Natural killer cell (primary cell): ENCODE data around the gene RPL36. TPM values are rescaled to one million over a fixed set of nuclear protein-coding genes. Genes with fewer than 3 reads are reported as not detected.

Source experiments
- total RNA-seq, 4 donors: library from RNA; stranded (reverse); fragments of 120-200 nt in 1 of 4; gene quantifications; one replicate each; pipeline versions ENCODE4 v1.2.3 to v1.2.4, GENCODE V29; 2013 to 2022

RPL36 gene
- total RNA-seq, 3 donors from 2014 or later (not counting 1 experiment from before 2014, with no cell fraction given): 363 to 505 (median 459) TPM

Other genes with a start within 250 kb of the RPL36 start
- not detected for gene ZNRF4, start 234.9 kb upstream of the RPL36 start, total RNA-seq
- 1 to 10 TPM; 1.6 to 2.2 (median 1.7) TPM for gene TINCR, start 122.3 kb upstream of the RPL36 start, total RNA-seq
- 100 to 1,000 TPM; 232 to 264 (median 258) TPM for gene SAFB2, start 67.5 kb upstream of the RPL36 start, total RNA-seq
- gene SAFB, start 67.2 kb upstream of the RPL36 start, total RNA-seq: 100 to 1,000 TPM; 195 to 229 (median 207) TPM
- gene MICOS13, start 9.8 kb upstream of the RPL36 start, total RNA-seq: 10 to 100 TPM; 17.7 to 27.7 (median 25.1) TPM
- 1 to 10 TPM; 1.1 to 3.7 (median 3.0) TPM for gene HSD11B1L, start 9.3 kb upstream of the RPL36 start, total RNA-seq
- gene LONP1, start 29.9 kb downstream of the RPL36 start, total RNA-seq: 10 to 100 TPM; 50.5 to 61.8 (median 56.1) TPM
- gene CATSPERD, start 30.3 kb downstream of the RPL36 start, total RNA-seq: not detected
- gene PRR22, start 94.5 kb downstream of the RPL36 start, total RNA-seq: 1 to 10 TPM; 2.4 to 5.4 (median 4.2) TPM
- gene DUS3L, start 100.9 kb downstream of the RPL36 start, total RNA-seq: 100 to 1,000 TPM; 116 to 140 (median 128) TPM
- under 1 TPM in 2 of 3 donors, not detected in 1; 0.33 to 0.34 TPM for gene NRTN, start 114.8 kb downstream of the RPL36 start, total RNA-seq
- under 1 TPM in 1 of 3 donors, not detected in 2; 0.34 TPM for gene FUT6, start 149.4 kb downstream of the RPL36 start, total RNA-seq
- gene FUT3, start 161.2 kb downstream of the RPL36 start, total RNA-seq: not detected
- gene FUT5, start 180.2 kb downstream of the RPL36 start, total RNA-seq: 1 to 10 TPM; 1.2 to 3.9 (median 2.3) TPM
- gene NDUFA11, start 213.5 kb downstream of the RPL36 start, total RNA-seq: 100 to 1,000 TPM; 111 to 115 (median 113) TPM
- 10 to 100 TPM; 21.1 to 26.3 (median 24.2) TPM for gene VMAC, start 214.6 kb downstream of the RPL36 start, total RNA-seq
- gene CAPS, start 224.0 kb downstream of the RPL36 start, total RNA-seq: 10 to 100 TPM; 34.0 to 41.6 (median 38.3) TPM